ENCODE data around the gene CLEC4C.
A peak's percentile ranks its signal among the peaks of the same experiment; 100 is the strongest.

Gene CLEC4C

DNA sequence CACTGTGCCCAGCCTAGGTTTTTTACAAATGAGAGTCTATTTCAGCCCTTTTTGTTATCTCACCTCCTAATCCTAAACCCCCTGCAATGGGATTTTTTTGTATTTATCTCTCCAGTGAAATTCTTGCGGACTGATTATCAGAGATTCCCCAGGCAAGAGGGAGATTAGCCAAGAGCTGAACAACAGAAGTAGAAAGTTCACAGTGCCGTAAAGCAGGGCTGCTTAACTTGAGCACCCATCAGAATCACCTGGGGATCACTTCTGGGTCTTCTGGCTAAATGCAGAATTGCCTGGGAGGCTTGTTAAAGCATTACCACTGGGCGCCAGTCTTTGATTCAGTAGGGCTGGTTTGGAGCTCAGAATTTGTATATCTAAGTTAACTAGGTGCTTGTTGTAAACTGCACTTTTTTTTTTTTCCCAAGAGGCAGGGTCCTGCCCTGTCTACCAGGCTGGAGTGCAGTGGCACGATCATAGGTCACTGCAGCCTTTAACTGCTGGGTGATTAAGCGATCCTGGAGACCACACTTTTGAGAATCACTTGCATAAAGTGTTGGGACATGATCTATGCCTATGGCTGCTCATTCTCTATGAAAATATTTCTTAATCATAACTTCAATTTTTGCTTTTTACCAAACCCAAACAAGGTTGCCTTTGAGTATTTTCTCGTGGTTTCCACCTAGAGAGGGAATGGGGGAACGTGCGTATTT, 37.1 kb downstream of the CLEC4C start:
- no peaks in the 10 kb centered on the region for H3K36me3 Mint-ChIP-seq (ENCODE audit: low read depth)
- H3K27ac Mint-ChIP-seq: no peak overlapping the region
- H3K27me3 Mint-ChIP-seq (ENCODE audit: low read depth): no peaks in the 10 kb centered on the region
- TF ChIP-seq, protein P1, sequence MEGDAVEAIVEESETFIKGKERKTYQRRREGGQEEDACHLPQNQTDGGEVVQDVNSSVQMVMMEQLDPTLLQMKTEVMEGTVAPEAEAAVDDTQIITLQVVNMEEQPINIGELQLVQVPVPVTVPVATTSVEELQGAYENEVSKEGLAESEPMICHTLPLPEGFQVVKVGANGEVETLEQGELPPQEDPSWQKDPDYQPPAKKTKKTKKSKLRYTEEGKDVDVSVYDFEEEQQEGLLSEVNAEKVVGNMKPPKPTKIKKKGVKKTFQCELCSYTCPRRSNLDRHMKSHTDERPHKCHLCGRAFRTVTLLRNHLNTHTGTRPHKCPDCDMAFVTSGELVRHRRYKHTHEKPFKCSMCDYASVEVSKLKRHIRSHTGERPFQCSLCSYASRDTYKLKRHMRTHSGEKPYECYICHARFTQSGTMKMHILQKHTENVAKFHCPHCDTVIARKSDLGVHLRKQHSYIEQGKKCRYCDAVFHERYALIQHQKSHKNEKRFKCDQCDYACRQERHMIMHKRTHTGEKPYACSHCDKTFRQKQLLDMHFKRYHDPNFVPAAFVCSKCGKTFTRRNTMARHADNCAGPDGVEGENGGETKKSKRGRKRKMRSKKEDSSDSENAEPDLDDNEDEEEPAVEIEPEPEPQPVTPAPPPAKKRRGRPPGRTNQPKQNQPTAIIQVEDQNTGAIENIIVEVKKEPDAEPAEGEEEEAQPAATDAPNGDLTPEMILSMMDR (IDR thresholded peaks at IDR 0.05; ENCODE audit: unreplicated experiment in 3 of 3): no peak
- H3K4me1 Mint-ChIP-seq: no peaks in the 10 kb centered on the region
- no peak overlapping the region for H3K4me3 Mint-ChIP-seq
- no peaks in the 10 kb centered on the region for H3K9me3 Mint-ChIP-seq

DNA sequence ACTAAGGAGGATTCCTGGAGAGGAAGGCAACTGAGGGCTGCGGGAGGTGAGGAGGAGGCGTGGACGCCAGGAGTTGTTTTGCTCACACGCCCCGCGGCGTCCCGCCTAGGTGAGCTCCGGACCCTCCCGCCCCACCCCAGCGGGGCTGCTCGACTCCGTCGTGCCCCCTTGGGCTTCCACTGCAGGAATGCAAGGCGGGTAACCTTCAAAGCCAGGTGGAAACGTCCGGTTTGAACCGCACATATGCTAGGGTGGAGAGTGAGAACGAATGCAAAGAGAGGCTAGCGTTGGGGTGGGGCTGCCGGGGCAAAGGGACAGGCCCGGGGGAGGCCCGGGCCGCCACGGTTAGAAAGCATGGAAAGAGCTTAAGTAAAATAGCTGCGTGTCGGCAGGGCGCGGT, 41.3 kb downstream of the CLEC4C start:
- TF ChIP-seq, protein P1 (IDR thresholded peaks at IDR 0.05; ENCODE audit: unreplicated experiment in 3 of 3): no peak
- Mint-ChIP-seq H3K9me3 (no peaks in the 10 kb centered on the region), H3K36me3 (ENCODE audit: low read depth) (no peaks in the 10 kb centered on the region), H3K27ac (no peak overlapping the region), H3K27me3 (ENCODE audit: low read depth) (no peaks in the 10 kb centered on the region), H3K4me1 (no peaks in the 10 kb centered on the region), H3K4me3 (no peak overlapping the region)

DNA sequence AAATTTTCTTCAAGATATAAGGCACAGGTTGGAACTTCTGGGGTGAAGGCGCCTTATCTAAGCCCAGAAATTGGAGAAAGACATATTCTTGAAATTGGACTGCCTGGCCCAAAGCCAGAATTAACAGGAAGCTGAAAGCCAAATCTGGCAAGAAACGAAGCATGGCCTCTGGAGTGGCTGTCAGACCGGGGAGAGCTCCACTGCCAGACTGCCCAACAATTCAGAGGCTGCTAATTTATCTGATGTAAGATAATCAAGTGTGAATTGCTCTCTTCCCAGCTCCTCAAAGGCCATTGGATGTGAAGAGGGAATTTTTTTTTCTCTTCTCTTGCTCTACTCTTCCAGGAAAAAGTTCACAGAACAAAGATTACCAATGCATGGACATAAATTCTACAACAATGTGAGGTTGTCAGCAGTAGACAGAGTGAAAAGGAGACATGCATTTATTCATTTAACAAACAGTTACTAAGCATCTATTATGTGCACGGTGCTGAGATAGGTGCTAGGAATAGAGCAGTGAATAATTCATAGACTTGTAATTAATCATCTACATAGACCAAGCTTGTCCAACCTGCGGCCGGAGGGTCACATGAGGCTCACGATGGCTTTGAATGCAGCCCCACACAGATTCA, 51.5 kb downstream of the CLEC4C start, which contains the start of gene GDF3:
Gene GDF3, minus strand, starts transcription at position 210 of the 632 bp plus-strand sequence. Its CDS starts 47 bp downstream, at position 163.
- no peak within 1 kb of the TSS for H3K4me3 Mint-ChIP-seq
- peak within 1 kb of the TSS in 1 of 3 experiments; percentile 57 for H3K27ac Mint-ChIP-seq
- H3K27me3 Mint-ChIP-seq (ENCODE audit: low read depth): no peaks in the 10 kb centered on the region
- peaks cover 5% of the 10 kb centered on the region for H3K4me1 Mint-ChIP-seq
- TF ChIP-seq, protein P1 (IDR thresholded peaks at IDR 0.05; ENCODE audit: unreplicated experiment in 3 of 3): no peak
- H3K36me3 Mint-ChIP-seq (ENCODE audit: low read depth): no peaks in the 10 kb centered on the region
- no peaks in the 10 kb centered on the region for H3K9me3 Mint-ChIP-seq

DNA sequence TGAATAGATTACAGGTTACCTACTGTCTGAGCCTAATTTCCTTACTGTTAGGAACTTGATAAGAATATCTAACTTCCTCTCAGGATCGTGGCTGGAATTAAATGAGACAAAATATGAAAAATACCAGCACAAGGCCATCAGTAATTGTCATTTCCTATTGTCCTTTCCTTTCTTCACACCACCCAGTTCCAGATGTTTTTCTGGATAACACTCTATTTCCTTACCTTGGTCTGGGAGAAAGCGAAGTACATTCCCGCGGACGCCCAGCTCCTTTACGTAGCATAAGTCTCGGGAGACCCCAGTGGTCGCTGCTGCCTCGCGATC, 52.0 kb downstream of the CLEC4C start:
- no peaks in the 10 kb centered on the region for H3K9me3 Mint-ChIP-seq
- H3K4me3 Mint-ChIP-seq: no peak overlapping the region
- no peaks in the 10 kb centered on the region for H3K27me3 Mint-ChIP-seq (ENCODE audit: low read depth)
- TF ChIP-seq, protein P1 (IDR thresholded peaks at IDR 0.05; ENCODE audit: unreplicated experiment in 3 of 3): no peak
- H3K27ac Mint-ChIP-seq: no peak overlapping the region
- peaks cover 5% of the 10 kb centered on the region for H3K4me1 Mint-ChIP-seq
- no peaks in the 10 kb centered on the region for H3K36me3 Mint-ChIP-seq (ENCODE audit: low read depth)

DNA sequence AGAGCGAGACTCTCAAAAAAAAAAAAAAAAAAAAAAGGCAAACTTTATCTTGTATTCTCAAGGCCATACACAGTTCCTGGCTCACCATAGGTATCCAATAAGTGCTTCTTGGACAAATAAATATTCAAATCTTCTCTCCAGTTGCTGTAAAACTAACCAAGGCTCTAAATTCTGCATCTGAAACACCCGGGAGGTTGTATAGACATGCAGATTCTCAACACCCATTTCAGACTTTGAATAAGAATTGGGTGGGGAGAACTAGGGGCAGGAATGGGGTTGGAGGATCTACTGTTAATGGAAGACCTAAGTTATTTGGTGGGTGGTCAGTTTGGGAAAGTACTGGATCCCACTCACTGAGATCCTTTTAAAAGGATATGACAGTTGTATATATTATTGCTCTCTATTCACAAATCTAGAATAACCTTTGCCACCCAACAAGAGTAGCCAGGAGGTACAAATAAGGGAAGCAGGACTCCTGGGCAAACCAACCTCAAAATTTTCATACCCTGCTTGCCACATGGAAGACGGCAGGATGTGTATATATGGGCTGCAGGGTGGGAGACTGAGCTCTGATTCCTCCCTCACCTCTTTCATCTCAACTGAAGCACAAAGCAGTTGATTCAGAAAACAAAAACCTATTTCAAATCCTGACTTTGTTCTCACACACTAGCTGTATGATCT, 52.5 kb downstream of the CLEC4C start:
- no peaks in the 10 kb centered on the region for H3K9me3 Mint-ChIP-seq
- no peak overlapping the region for H3K4me3 Mint-ChIP-seq
- TF ChIP-seq, protein P1 (IDR thresholded peaks at IDR 0.05; ENCODE audit: unreplicated experiment in 3 of 3): no peak
- H3K4me1 Mint-ChIP-seq: peaks cover 5% of the 10 kb centered on the region
- no peak overlapping the region for H3K27ac Mint-ChIP-seq
- H3K36me3 Mint-ChIP-seq (ENCODE audit: low read depth): no peaks in the 10 kb centered on the region
- no peaks in the 10 kb centered on the region for H3K27me3 Mint-ChIP-seq (ENCODE audit: low read depth)

Data from nephron (organoid).